ENCODE data around the gene THRB.

DNA sequence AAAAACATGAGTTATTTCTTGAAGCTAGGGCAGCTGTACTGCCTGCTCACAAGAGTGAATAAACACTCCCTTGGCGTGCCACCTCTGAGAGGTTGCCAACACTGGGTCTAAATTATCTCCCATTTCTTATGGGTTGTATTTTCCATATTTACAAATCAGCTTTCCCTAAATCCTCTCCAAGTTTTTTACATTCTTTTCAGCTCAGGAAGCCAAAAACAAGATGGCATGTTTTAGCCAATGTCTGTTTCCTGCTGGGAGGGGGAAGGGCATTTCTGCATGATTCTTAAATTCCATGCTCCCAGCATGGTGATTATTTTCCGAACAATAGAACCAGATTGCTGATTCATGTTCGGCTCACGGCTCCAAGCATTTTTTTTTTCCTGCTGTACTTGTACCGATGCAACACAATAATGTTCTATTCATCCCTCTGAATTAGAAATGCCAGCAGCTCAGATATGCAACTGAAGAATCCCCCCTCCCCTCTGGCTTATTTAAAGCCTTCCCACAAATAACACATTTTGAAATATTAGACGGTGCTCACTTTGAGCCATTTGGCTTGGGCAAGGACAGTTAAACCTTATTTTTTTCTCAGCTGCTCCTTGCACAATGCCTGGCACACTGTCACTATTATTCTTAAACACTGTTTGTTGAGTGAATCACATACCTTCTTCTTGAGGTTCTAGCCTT is 252.5 kb downstream of the THRB start:
- TF ChIP-seq CTCF (IDR thresholded peaks at IDR 0.05 in 2 of 3, conservative IDR thresholded peaks at IDR 0.05 in 1 of 3; ENCODE audit: insufficient read depth in 2 of 3, low read depth in 1 of 3, low read length in 3 of 3) (no peak), ZNF263 (CRISPR knock-in tag; IDR thresholded peaks at IDR 0.05; ENCODE audit: borderline replicate concordance) (no peak), THRB (CRISPR knock-in tag; conservative IDR thresholded peaks at IDR 0.05) (no peak), ZNF224 (CRISPR knock-in tag; IDR thresholded peaks at IDR 0.05) (no peak)
- TF ChIP-seq, protein P1, sequence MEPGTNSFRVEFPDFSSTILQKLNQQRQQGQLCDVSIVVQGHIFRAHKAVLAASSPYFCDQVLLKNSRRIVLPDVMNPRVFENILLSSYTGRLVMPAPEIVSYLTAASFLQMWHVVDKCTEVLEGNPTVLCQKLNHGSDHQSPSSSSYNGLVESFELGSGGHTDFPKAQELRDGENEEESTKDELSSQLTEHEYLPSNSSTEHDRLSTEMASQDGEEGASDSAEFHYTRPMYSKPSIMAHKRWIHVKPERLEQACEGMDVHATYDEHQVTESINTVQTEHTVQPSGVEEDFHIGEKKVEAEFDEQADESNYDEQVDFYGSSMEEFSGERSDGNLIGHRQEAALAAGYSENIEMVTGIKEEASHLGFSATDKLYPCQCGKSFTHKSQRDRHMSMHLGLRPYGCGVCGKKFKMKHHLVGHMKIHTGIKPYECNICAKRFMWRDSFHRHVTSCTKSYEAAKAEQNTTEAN (CRISPR knock-in tag; IDR thresholded peaks at IDR 0.05), result no peak

Data from K562 (cell line).